ENCODE results near the gene GAGE12G.
"Not testable (repeated sequence)": the region's sequence is repeated elsewhere in the genome, so short reads cannot be mapped to it uniquely, and the experiment has no call there.

GAGE12G gene

GRCh38 chrX:49570100-49570499 lies at the start of gene GAGE12G:
Gene GAGE12G (plus strand): TSS chrX:49570400. CDS start chrX:49571555, 1,155 bp downstream.
- not testable (repeated sequence) for H3K27ac ChIP-seq

- H3K27ac ChIP-seq: not testable (repeated sequence)
Measured at GRCh38 chrX:49531877-49532276, 38.3 kb upstream of the GAGE12G start, which contains the start of gene GAGE12C. Gene GAGE12C (plus strand): TSS chrX:49532177. CDS start chrX:49533332, 1,155 bp downstream.

- H3K27ac ChIP-seq: not testable (repeated sequence)
Measured at GRCh38 chrX:49541433-49541832, 28.8 kb upstream of the GAGE12G start, which contains the start of gene GAGE12D. Gene GAGE12D (plus strand): TSS chrX:49541733. CDS start chrX:49542888, 1,155 bp downstream.

- not testable (repeated sequence) for H3K27ac ChIP-seq
Measured at GRCh38 chrX:49550989-49551388, 19.2 kb upstream of the GAGE12G start, which contains the start of gene GAGE12E. Gene GAGE12E (plus strand): TSS chrX:49551289. CDS start chrX:49552444, 1,155 bp downstream.

- H3K27ac ChIP-seq: not testable (repeated sequence)
Measured at GRCh38 chrX:49560542-49560941, 9.7 kb upstream of the GAGE12G start, which contains the start of gene GAGE12F. Gene GAGE12F (plus strand): TSS chrX:49560842. CDS start chrX:49561997, 1,155 bp downstream.

GRCh38 chrX:49568728-49569127 lies 1.5 kb upstream of the GAGE12G start:
- not testable (repeated sequence) for H3K27ac ChIP-seq

GRCh38 chrX:49569152-49569551 lies 1.0 kb upstream of the GAGE12G start:
- H3K27ac ChIP-seq: not testable (repeated sequence)

- H3K27ac ChIP-seq: not testable (repeated sequence)
Measured at GRCh38 chrX:49579649-49580048, 9.4 kb downstream of the GAGE12G start, which contains the start of gene GAGE12H. Gene GAGE12H (plus strand): TSS chrX:49579949. CDS start chrX:49581104, 1,155 bp downstream.

- H3K27ac ChIP-seq: not testable (repeated sequence)
Measured at GRCh38 chrX:49589196-49589595, 19.0 kb downstream of the GAGE12G start, which contains the start of gene GAGE2A. Gene GAGE2A (plus strand): TSS chrX:49589496. CDS start chrX:49590651, 1,155 bp downstream.

- not testable (repeated sequence) for H3K27ac ChIP-seq
Measured at GRCh38 chrX:49589769-49590478, 19.7 kb downstream of the GAGE12G start.

- not testable (repeated sequence) for H3K27ac ChIP-seq
Measured at GRCh38 chrX:49590488-49590887, 20.3 kb downstream of the GAGE12G start.

- H3K27ac ChIP-seq: not testable (repeated sequence)
Measured at GRCh38 chrX:49598720-49599119, 28.5 kb downstream of the GAGE12G start, which contains the start of gene GAGE1. Gene GAGE1 (plus strand): TSS chrX:49599020. CDS start chrX:49600175, 1,155 bp downstream.

- no peak overlapping the region for H3K27ac ChIP-seq
- TF ChIP-seq ZFX (IDR thresholded peaks at IDR 0.05; ENCODE audit: borderline replicate concordance) (no peak), CTCF (IDR thresholded peaks at IDR 0.05) (no peak)
Measured at GRCh38 chrX:49610718-49611310, 40.6 kb downstream of the GAGE12G start.

- no peak overlapping the region for H3K27ac ChIP-seq
- TF ChIP-seq ZFX (IDR thresholded peaks at IDR 0.05; ENCODE audit: borderline replicate concordance): no peak
Measured at GRCh38 chrX:49618574-49618973, 48.4 kb downstream of the GAGE12G start.

All from 22Rv1 (cell line).